H9 (cell line): ENCODE measurements around the gene BTBD6. TPM values are rescaled to one million over a fixed set of nuclear protein-coding genes. Genes with fewer than 3 reads are reported as not detected.
A peak's percentile ranks its signal among the peaks of the same experiment; 100 is the strongest.

Experiments
- DNase-seq: peaks from one replicate; pipeline ENCODE4 v3.0.0-alpha.2; 2017
- H2AFZ ChIP-seq: one replicate; pipeline ENCODE4 v1.6.1; 2013; ENCODE audit warnings: mild to moderate bottlenecking, low read length, control low read depth, moderate library complexity
- H2AK5ac ChIP-seq: 2 replicates; pipeline ENCODE4 v1.6.1; 2013; ENCODE audit warnings: low read length, control low read depth, mixed read lengths; ENCODE audit not compliant: insufficient read length
- H2BK120ac ChIP-seq: one replicate; pipeline ENCODE4 v1.6.1; 2013; ENCODE audit warnings: low read depth, mild to moderate bottlenecking, low read length, control low read depth, inconsistent platforms; ENCODE audit not compliant: poor library complexity, severe bottlenecking
- H2BK12ac ChIP-seq: 2 replicates; pipeline ENCODE4 v1.6.1; 2013; ENCODE audit warnings: low read length, control low read depth, mixed read lengths, low read depth; ENCODE audit not compliant: insufficient read length
- H2BK15ac ChIP-seq: 2 replicates; pipeline ENCODE4 v1.6.1; 2013; ENCODE audit warnings: low read depth, low read length, control low read depth
- H2BK20ac ChIP-seq: one replicate; pipeline ENCODE4 v1.6.1; 2013; ENCODE audit warnings: low read depth, mild to moderate bottlenecking, low read length, control low read depth, inconsistent platforms; ENCODE audit not compliant: poor library complexity, severe bottlenecking
- H2BK5ac ChIP-seq: 2 replicates; pipeline ENCODE4 v1.6.1; 2013; ENCODE audit warnings: low read length, control low read depth, mixed read lengths; ENCODE audit not compliant: insufficient read length
- H3K14ac ChIP-seq: 2 replicates; pipeline ENCODE4 v1.6.1; 2013; ENCODE audit warnings: low read length, control low read depth; ENCODE audit not compliant: insufficient read depth
- H3K18ac ChIP-seq: 2 replicates; pipeline ENCODE4 v1.6.1; 2013; ENCODE audit warnings: low read depth, mild to moderate bottlenecking, mixed read lengths, low read length, control low read depth; ENCODE audit not compliant: insufficient read length
- H3K23ac ChIP-seq: 2 replicates; pipeline ENCODE4 v1.6.1; 2013; ENCODE audit warnings: low read length, control low read depth, mixed read lengths, low read depth; ENCODE audit not compliant: insufficient read length
- H3K23me2 ChIP-seq: 2 replicates; pipeline ENCODE4 v1.6.1; 2013; ENCODE audit warnings: low read depth, mild to moderate bottlenecking, mixed read lengths, low read length, control low read depth; ENCODE audit not compliant: insufficient read length, poor library complexity, severe bottlenecking
- H3K27ac ChIP-seq: 2 replicates; pipeline ENCODE4 v1.5.1; 2013; ENCODE audit warnings: low read length, control low read depth, mixed read lengths, low read depth; ENCODE audit not compliant: insufficient read length
- H3K27me3 ChIP-seq: 2 replicates; pipeline ENCODE4 v1.6.1; 2013; ENCODE audit warnings: low read length, control low read depth, inconsistent platforms; ENCODE audit not compliant: insufficient read depth
- H3K4ac ChIP-seq: 2 replicates; pipeline ENCODE4 v1.6.1; 2013; ENCODE audit warnings: low read depth, mild to moderate bottlenecking, control low read depth, inconsistent platforms, low read length, moderate library complexity
- H3K4me1 ChIP-seq: 2 replicates; pipeline ENCODE4 v1.6.1; 2013; ENCODE audit warnings: low read length, control low read depth, inconsistent platforms; ENCODE audit not compliant: insufficient read depth
- H3K4me2 ChIP-seq: 2 replicates; pipeline ENCODE4 v1.6.1; 2013; ENCODE audit warnings: low read length, control low read depth, mixed read lengths; ENCODE audit not compliant: insufficient read length, insufficient read depth
- H3K56ac ChIP-seq: 2 replicates; pipeline ENCODE4 v1.6.1; 2013; ENCODE audit warnings: low read depth, mild to moderate bottlenecking, mixed read lengths, low read length, control low read depth; ENCODE audit not compliant: insufficient read length
- H3K79me1 ChIP-seq: 2 replicates; pipeline ENCODE4 v1.6.1; 2013; ENCODE audit warnings: low read depth, mild to moderate bottlenecking, moderate library complexity, low read length, control low read depth, inconsistent platforms; ENCODE audit not compliant: insufficient read depth, poor library complexity, severe bottlenecking
- H3K79me2 ChIP-seq: 2 replicates; pipeline ENCODE4 v1.6.1; 2013; ENCODE audit warnings: low read length, control low read depth, inconsistent platforms; ENCODE audit not compliant: insufficient read depth
- H3K9ac ChIP-seq: 2 replicates; pipeline ENCODE4 v1.6.1; 2013; ENCODE audit warnings: low read length, control low read depth, mixed read lengths; ENCODE audit not compliant: insufficient read length; ENCODE audit errors: extremely low read depth
- H3K9me3 ChIP-seq: one replicate; pipeline ENCODE4 v1.6.1; 2013; ENCODE audit warnings: low read depth, low read length, inconsistent platforms; ENCODE audit not compliant: control insufficient read depth
- H3T11ph ChIP-seq: one replicate; pipeline ENCODE4 v1.6.1; 2013; ENCODE audit warnings: mild to moderate bottlenecking, low read length, control low read depth, inconsistent platforms
- H4K20me1 ChIP-seq: one replicate; pipeline ENCODE4 v1.6.1; 2013; ENCODE audit not compliant: control insufficient read depth, insufficient read length, insufficient read depth
- H4K5ac ChIP-seq: 2 replicates; pipeline ENCODE4 v1.6.1; 2013; ENCODE audit warnings: low read depth, mild to moderate bottlenecking, mixed read lengths, low read length, control low read depth; ENCODE audit not compliant: insufficient read length
- H4K8ac ChIP-seq: replicated peaks from 2 replicates; pipeline ENCODE4 v1.6.1; 2013; ENCODE audit warnings: low read length, control low read depth, mixed read lengths, low read depth; ENCODE audit not compliant: insufficient read length
- H4K91ac ChIP-seq: 2 replicates; pipeline ENCODE4 v1.6.1; 2013; ENCODE audit warnings: low read depth, mild to moderate bottlenecking, moderate library complexity, mixed read lengths, low read length, control low read depth; ENCODE audit not compliant: insufficient read length
- H3K27ac Mint-ChIP-seq, 3 experiments: 2 replicates in 2 of 3; 3 replicates in 1 of 3; pipeline ENCODE4 v1.8.0; 2020 to 2021; ENCODE audit warnings: mixed read lengths in 3 of 3, mild to moderate bottlenecking in 1 of 3, moderate library complexity in 1 of 3
- H3K27me3 Mint-ChIP-seq: 2 replicates; pipeline ENCODE4 v1.8.0; 2021; ENCODE audit warnings: low read depth, mild to moderate bottlenecking, moderate library complexity, mixed read lengths
- H3K36me3 Mint-ChIP-seq, 3 experiments: 2 replicates in 2 of 3; 3 replicates in 1 of 3; pipeline ENCODE4 v1.8.0; 2020 to 2021; ENCODE audit warnings: low read depth in 3 of 3, mixed read lengths in 3 of 3; ENCODE audit not compliant: insufficient read depth in 1 of 3
- H3K4me1 Mint-ChIP-seq, 2 experiments: 2 replicates each; pipeline ENCODE4 v1.8.0; 2020; ENCODE audit warnings: mixed read lengths in 2 of 2
- H3K4me3 Mint-ChIP-seq, 2 experiments: 2 replicates in 1 of 2; 3 replicates in 1 of 2; pipeline ENCODE4 v1.8.0; 2020 to 2021; ENCODE audit warnings: mild to moderate bottlenecking in 2 of 2, mixed read lengths in 2 of 2, moderate library complexity in 1 of 2
- H3K9me3 Mint-ChIP-seq, 2 experiments: 2 replicates in 1 of 2; 3 replicates in 1 of 2; pipeline ENCODE4 v1.8.0; 2020; ENCODE audit warnings: mild to moderate bottlenecking in 2 of 2, mixed read lengths in 2 of 2, moderate library complexity in 1 of 2
- CTCF ChIP-seq: fragments of 200-600 bp; sonication (generic); conservative IDR thresholded peaks from 3 replicates; pipeline ENCODE4 v1.8.0; 2021; ENCODE audit warnings: antibody characterized with exemption, mild to moderate bottlenecking
- WGBS: extraction: QIAGEN DNeasy Blood & Tissue Kit; methylation state at CpG from one replicate; pipeline ENCODE4 v1.1.7; 2013; ENCODE audit warnings: missing lambda C conversion rate, low lambda C conversion rate, mixed read lengths; ENCODE audit not compliant: insufficient read length; ENCODE audit errors: extremely low coverage; 5-methylcytosine and 5-hydroxymethylcytosine counted together
- total RNA-seq: library from RNA; stranded (reverse); gene quantifications from 2 replicates; pipeline ENCODE4 v1.2.1, GENCODE V29; 2021

Gene BTBD6
- total RNA-seq, 1 experiment from 2014 or later, result 23.3 TPM

GRCh38 chr14:105221598-105222178 is 26.6 kb upstream of the BTBD6 start:
- H2BK15ac ChIP-seq, result no peak overlapping the region
- H3K56ac ChIP-seq, result no peak overlapping the region

More at GRCh38 chr14:105221598-105222178, 26.6 kb upstream of the BTBD6 start:
- DNase-seq, result no peak
- no peak overlapping the region for H3K4me3 Mint-ChIP-seq
- no peaks in the 10 kb centered on the region for H3K27me3 ChIP-seq
- H2BK120ac ChIP-seq, result no peak overlapping the region
- no peaks in the 10 kb centered on the region for H4K20me1 ChIP-seq
- H2AK5ac ChIP-seq, result no peak overlapping the region
- H3K79me2 ChIP-seq, result no peaks in the 10 kb centered on the region
- no peak overlapping the region for H3K9ac ChIP-seq
- H3K23me2 ChIP-seq, result no peaks in the 10 kb centered on the region
- no peak overlapping the region for H3K4me2 ChIP-seq
- H2BK20ac ChIP-seq, result no peak overlapping the region
- H3K18ac ChIP-seq, result no peak overlapping the region
- no peak overlapping the region for H3T11ph ChIP-seq
- no CpG with 5 or more reads among the region's 27 CpGs for WGBS
- H2BK5ac ChIP-seq, result no peak overlapping the region
- no peak overlapping the region for H3K23ac ChIP-seq
- H3K4me1 ChIP-seq, result no peaks in the 10 kb centered on the region
- peaks cover 5 to 43% (median 31%) of the 10 kb centered on the region in 3 experiments; a peak in 6 of 7 replicates for H3K36me3 Mint-ChIP-seq
- peak overlapping the region in 1 of 3 experiments; percentile 10; a peak in 1 of 7 replicates for H3K27ac Mint-ChIP-seq
- no peaks in the 10 kb centered on the region for H3K79me1 ChIP-seq
- H3K14ac ChIP-seq, result no peak overlapping the region
- no peak overlapping the region for H3K4ac ChIP-seq
- H3K27ac ChIP-seq, result no peak overlapping the region
- H4K91ac ChIP-seq, result no peak overlapping the region
- H3K9me3 ChIP-seq, result no peaks in the 10 kb centered on the region
- no peak overlapping the region for H4K8ac ChIP-seq
- no peak for TF ChIP-seq CTCF
- no peak overlapping the region for H4K5ac ChIP-seq
- no peak overlapping the region for H2BK12ac ChIP-seq
- no peaks in the 10 kb centered on the region for H3K4me1 Mint-ChIP-seq
- no peaks in the 10 kb centered on the region for H3K9me3 Mint-ChIP-seq
- no peak overlapping the region for H2AFZ ChIP-seq
- H3K27me3 Mint-ChIP-seq, result no peaks in the 10 kb centered on the region
